PC-3 (cell line): Measurements from ENCODE around the gene HSD11B1. TPM values are rescaled to one million over a fixed set of nuclear protein-coding genes. Genes with fewer than 3 reads are reported as not detected.
A peak's percentile ranks its signal among the peaks of the same experiment; 100 is the strongest.

Source experiments
- ATAC-seq: fragments of 200-7000 bp; cut with Tn5 transposase; 2 replicates; pipeline ENCODE4 v1.9.1; 2020; ENCODE audit warnings: mild to moderate bottlenecking, moderate library complexity
- BruUV-seq: library from RNA; stranded (reverse); fragments of 400-500 nt; replicated peaks from 2 replicates; lab custom pipeline; 2021; lab: Mats Ljungman, UMichigan
- CTCF ChIA-PET: fragments of 300-600 bp; sonication (Branson Sonifier 250); formaldehyde crosslinking; loops from one replicate; lab custom pipeline; 2022; ENCODE audit warnings: antibody characterized with exemption; lab: Charles Lee
- POLR2A ChIA-PET: fragments of 300-600 bp; sonication (Branson Sonifier 250); formaldehyde crosslinking; loops from one replicate; lab custom pipeline; 2022; ENCODE audit warnings: antibody characterized with exemption; ENCODE audit not compliant: unreplicated experiment; lab: Charles Lee
- DNase-seq: peaks from one replicate; pipeline ENCODE4 v3.0.0-alpha.2; 2015
- H2AFZ ChIP-seq: fragments of 300-600 bp; sonication (generic); 2 replicates; pipeline ENCODE4 v1.6.0; 2016; ENCODE audit warnings: antibody characterized with exemption, low read length
- H3F3A ChIP-seq: fragments of 300-600 bp; sonication (generic); one replicate; pipeline ENCODE4 v1.6.0; 2017; ENCODE audit warnings: antibody characterized with exemption, low read length, control low read depth, mild to moderate bottlenecking; ENCODE audit not compliant: unreplicated experiment
- H3K27ac ChIP-seq: fragments of 300-600 bp; sonication (generic); 2 replicates; pipeline ENCODE4 v1.5.1; 2016; ENCODE audit warnings: mild to moderate bottlenecking, low read length
- H3K27me3 ChIP-seq: fragments of 300-600 bp; sonication (generic); 2 replicates; pipeline ENCODE4 v1.6.1; 2016; ENCODE audit warnings: low read length, mixed read lengths
- H3K36me3 ChIP-seq: fragments of 300-600 bp; sonication (generic); 2 replicates; pipeline ENCODE4 v1.6.1; 2016; ENCODE audit warnings: low read depth, mixed run types, low read length, mixed read lengths
- H3K4me1 ChIP-seq: fragments of 300-600 bp; sonication (generic); 2 replicates; pipeline ENCODE4 v1.5.1; 2016; ENCODE audit warnings: low read length; ENCODE audit not compliant: insufficient read depth
- H3K4me2 ChIP-seq: fragments of 300-600 bp; sonication (generic); 2 replicates; pipeline ENCODE4 v1.6.0; 2016; ENCODE audit warnings: low read length
- H3K4me3 ChIP-seq: fragments of 300-600 bp; sonication (generic); 2 replicates; pipeline ENCODE4 v1.5.1; 2016; ENCODE audit warnings: mild to moderate bottlenecking, low read length, mixed read lengths
- H3K79me2 ChIP-seq: fragments of 300-600 bp; sonication (generic); 2 replicates; pipeline ENCODE4 v1.6.1; 2017; ENCODE audit warnings: low read length, mixed read lengths
- H3K9ac ChIP-seq: fragments of 300-600 bp; sonication (generic); 2 replicates; pipeline ENCODE4 v1.6.0; 2016; ENCODE audit warnings: mild to moderate bottlenecking, low read length
- H3K9me2 ChIP-seq: fragments of 300-600 bp; sonication (generic); replicated peaks from 2 replicates; pipeline ENCODE4 v1.6.1; 2016; ENCODE audit warnings: mixed run types, low read length, mixed read lengths
- H3K9me3 ChIP-seq: fragments of 300-600 bp; sonication (generic); 2 replicates; pipeline ENCODE4 v1.6.1; 2016; ENCODE audit warnings: low read length, mixed read lengths
- H4K20me1 ChIP-seq: fragments of 300-600 bp; sonication (generic); 2 replicates; pipeline ENCODE4 v1.6.1; 2016; ENCODE audit warnings: low read length, mixed read lengths
- EZH2 ChIP-seq: fragments of 300-600 bp; sonication (generic); IDR thresholded peaks from one replicate; pipeline ENCODE4 v1.6.1; 2017; ENCODE audit warnings: antibody characterized with exemption, mild to moderate bottlenecking, low read length; ENCODE audit not compliant: unreplicated experiment
- EZH2phosphoT487 ChIP-seq: fragments of 300-600 bp; sonication (generic); IDR thresholded peaks from 2 replicates; pipeline ENCODE4 v1.6.1; 2018; ENCODE audit warnings: mild to moderate bottlenecking, antibody characterized with exemption, low read length, borderline replicate concordance
- intact Hi-C: fragments of 100-400 bp; cut with micrococcal nuclease; formaldehyde crosslinking; loops from 2 replicates; pipeline ENCODE4 v1.9.0; 2023
- total RNA-seq: library from RNA; depleted of rRNA; stranded (reverse); fragments of >200 nt; gene quantifications from 2 replicates; pipeline ENCODE4 v1.2.3, GENCODE V29; 2014
- TF ChIP-seq, protein P1 (sequence below): fragments of 300-600 bp; sonication (generic); conservative IDR thresholded peaks from 2 replicates; pipeline ENCODE4 v1.5.1; 2017; ENCODE audit warnings: antibody characterized with exemption, low read depth, mild to moderate bottlenecking, low read length

HSD11B1 gene
- total RNA-seq, 1 experiment from 2014 or later = not detected

DNA sequence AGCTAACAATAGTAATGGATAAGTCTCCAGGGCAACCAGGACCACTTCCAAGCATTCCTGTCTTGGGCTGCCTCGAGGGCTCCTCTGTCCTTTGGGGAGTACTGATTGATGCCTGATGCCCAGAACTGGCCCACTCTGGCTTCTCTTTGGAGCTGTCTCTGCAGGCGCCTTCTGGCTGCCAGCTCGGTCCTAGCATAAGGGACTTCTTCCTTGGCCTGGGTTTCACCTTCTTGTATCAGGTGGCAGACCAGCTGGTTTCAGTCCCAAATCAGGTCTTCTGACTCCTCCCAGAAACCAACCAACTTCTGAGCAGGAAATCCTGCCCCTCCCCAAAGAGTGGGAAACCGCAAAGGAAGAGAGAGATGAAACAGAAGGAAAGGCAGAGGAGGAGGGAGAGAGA is 18.8 kb upstream of the HSD11B1 start:
- no peak overlapping the region for H3K27ac ChIP-seq
- intact Hi-C loops = no loop called here
- ChIA-PET POLR2A (no interaction called here), CTCF (no interaction called here)
- no peaks in the 10 kb centered on the region for H3K36me3 ChIP-seq
- ATAC-seq (no peak), DNase-seq (no peak)
- H2AFZ ChIP-seq = no peak overlapping the region
- H4K20me1 ChIP-seq = no peaks in the 10 kb centered on the region
- no TSS peak for BruUV-seq
- H3K9me3 ChIP-seq = no peaks in the 10 kb centered on the region
- no peaks in the 10 kb centered on the region for H3K79me2 ChIP-seq
- H3K4me1 ChIP-seq = peaks cover 21% of the 10 kb centered on the region
- no peak overlapping the region for H3K4me3 ChIP-seq
- H3K27me3 ChIP-seq = no peaks in the 10 kb centered on the region
- H3K4me2 ChIP-seq = no peak overlapping the region
- no peak overlapping the region for H3K9ac ChIP-seq
- H3K9me2 ChIP-seq = no peaks in the 10 kb centered on the region
- TF ChIP-seq EZH2phosphoT487 (no peak), EZH2 (no peak)
- TF ChIP-seq, protein P1, sequence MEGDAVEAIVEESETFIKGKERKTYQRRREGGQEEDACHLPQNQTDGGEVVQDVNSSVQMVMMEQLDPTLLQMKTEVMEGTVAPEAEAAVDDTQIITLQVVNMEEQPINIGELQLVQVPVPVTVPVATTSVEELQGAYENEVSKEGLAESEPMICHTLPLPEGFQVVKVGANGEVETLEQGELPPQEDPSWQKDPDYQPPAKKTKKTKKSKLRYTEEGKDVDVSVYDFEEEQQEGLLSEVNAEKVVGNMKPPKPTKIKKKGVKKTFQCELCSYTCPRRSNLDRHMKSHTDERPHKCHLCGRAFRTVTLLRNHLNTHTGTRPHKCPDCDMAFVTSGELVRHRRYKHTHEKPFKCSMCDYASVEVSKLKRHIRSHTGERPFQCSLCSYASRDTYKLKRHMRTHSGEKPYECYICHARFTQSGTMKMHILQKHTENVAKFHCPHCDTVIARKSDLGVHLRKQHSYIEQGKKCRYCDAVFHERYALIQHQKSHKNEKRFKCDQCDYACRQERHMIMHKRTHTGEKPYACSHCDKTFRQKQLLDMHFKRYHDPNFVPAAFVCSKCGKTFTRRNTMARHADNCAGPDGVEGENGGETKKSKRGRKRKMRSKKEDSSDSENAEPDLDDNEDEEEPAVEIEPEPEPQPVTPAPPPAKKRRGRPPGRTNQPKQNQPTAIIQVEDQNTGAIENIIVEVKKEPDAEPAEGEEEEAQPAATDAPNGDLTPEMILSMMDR = no peak
- no peaks in the 10 kb centered on the region for H3F3A ChIP-seq

DNA sequence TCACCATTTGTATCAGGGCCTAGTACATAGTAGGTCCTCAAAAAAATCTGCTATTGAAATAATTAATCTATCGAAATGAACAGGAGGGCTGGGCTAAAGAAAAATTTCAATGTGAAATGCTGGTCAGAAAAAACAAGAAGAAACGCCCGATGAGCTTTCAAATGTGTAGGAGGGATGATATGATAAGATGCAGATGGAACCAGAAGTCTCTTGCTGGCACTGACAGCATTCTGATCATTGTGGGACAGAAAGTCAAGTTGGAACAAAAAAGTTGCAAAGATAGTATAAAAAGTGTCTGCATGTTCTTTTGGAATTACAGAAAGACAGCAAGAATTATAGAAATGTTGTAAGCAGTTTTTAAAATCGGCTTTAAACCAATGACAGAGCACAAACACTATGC is 18.3 kb upstream of the HSD11B1 start:
- H2AFZ ChIP-seq = no peak overlapping the region
- no peaks in the 10 kb centered on the region for H3K9me3 ChIP-seq
- H3K27ac ChIP-seq = no peak overlapping the region
- no peak for ATAC-seq
- TF ChIP-seq, protein P1 = no peak
- TF ChIP-seq EZH2 (no peak), EZH2phosphoT487 (no peak)
- H4K20me1 ChIP-seq = no peaks in the 10 kb centered on the region
- no peaks in the 10 kb centered on the region for H3F3A ChIP-seq
- no peak overlapping the region for H3K9ac ChIP-seq
- ChIA-PET POLR2A (no interaction called here), CTCF (no interaction called here)
- intact Hi-C loops = no loop called here
- H3K4me3 ChIP-seq = no peak overlapping the region
- no peaks in the 10 kb centered on the region for H3K79me2 ChIP-seq
- no peak overlapping the region for H3K4me2 ChIP-seq
- H3K4me1 ChIP-seq = peaks cover 25% of the 10 kb centered on the region
- DNase-seq = no peak
- no TSS peak for BruUV-seq
- H3K27me3 ChIP-seq = no peaks in the 10 kb centered on the region
- H3K9me2 ChIP-seq = no peaks in the 10 kb centered on the region
- no peaks in the 10 kb centered on the region for H3K36me3 ChIP-seq

DNA sequence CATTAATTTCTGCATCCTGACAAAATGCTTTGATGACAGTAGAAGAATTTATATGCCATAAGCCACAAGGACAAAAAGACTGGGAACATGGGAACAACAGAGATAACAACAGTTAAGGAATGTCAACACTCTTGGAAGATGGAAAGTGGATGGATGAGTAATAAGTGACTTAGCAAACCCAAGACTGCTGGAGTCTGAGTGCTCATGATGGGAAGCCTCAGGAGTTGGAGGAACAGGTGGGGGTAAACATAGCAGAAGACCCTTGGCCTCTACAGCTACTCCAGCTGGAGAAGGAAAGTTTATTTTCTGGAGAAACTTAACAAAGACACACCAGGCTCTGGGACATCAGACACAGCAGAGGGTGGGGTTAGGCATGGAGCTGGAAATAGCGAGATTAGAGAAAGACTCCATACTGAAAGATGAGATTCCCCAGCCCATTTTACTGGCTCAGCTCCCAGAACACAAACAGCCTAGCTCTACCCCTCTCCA is 15.9 kb upstream of the HSD11B1 start:
- ATAC-seq (peak; percentile 43), DNase-seq (peak; percentile 84)
- H3K27me3 ChIP-seq = no peaks in the 10 kb centered on the region
- no peak overlapping the region for H3K4me3 ChIP-seq
- CTCF ChIA-PET = no interaction called here
- no peak overlapping the region for H3K9ac ChIP-seq
- no peak overlapping the region for H2AFZ ChIP-seq
- peak overlapping the region; percentile 34 for H3K27ac ChIP-seq
- H3F3A ChIP-seq = no peaks in the 10 kb centered on the region
- BruUV-seq = no TSS peak
- H3K9me2 ChIP-seq = no peaks in the 10 kb centered on the region
- no peaks in the 10 kb centered on the region for H3K36me3 ChIP-seq
- peaks cover 39% of the 10 kb centered on the region for H3K4me1 ChIP-seq
- peak overlapping the region; percentile 45 for H3K4me2 ChIP-seq
- TF ChIP-seq EZH2 = no peak
- POLR2A ChIA-PET = interaction anchor here (0.7 kb wide), 1 partner anchor 15 kb away, joined by 4 read pairs; no protein-coding TSS in a partner anchor
- intact Hi-C loops = no loop called here
- H3K79me2 ChIP-seq = no peaks in the 10 kb centered on the region
- no peaks in the 10 kb centered on the region for H3K9me3 ChIP-seq
- H4K20me1 ChIP-seq = no peaks in the 10 kb centered on the region
